Thyroid gland (tissue), 4 donors: ENCODE measurements around the gene PTP4A2. TPM values are rescaled to one million over a fixed set of nuclear protein-coding genes. Genes with fewer than 3 reads are reported as not detected.
A peak's percentile ranks its signal among the peaks of the same experiment; 100 is the strongest.

Experiments used
- DNase-seq, 2 donors: peaks; one replicate each; pipeline ENCODE4 v3.0.0-alpha.2; 2019
- H3K27ac ChIP-seq, 3 donors: fragments of 200-600 bp; sonication (generic); 1 replicate in 2 of 3; 2 replicates in 1 of 3; pipeline ENCODE4 v1.5.1; 2016 to 2019; ENCODE audit warnings: mild to moderate bottlenecking in 1 of 3, moderate library complexity in 1 of 3
- H3K27me3 ChIP-seq: fragments of 200-600 bp; sonication (generic); one replicate; pipeline ENCODE4 v1.5.1; 2019
- H3K36me3 ChIP-seq, 2 donors: fragments of 200-600 bp; sonication (generic); one replicate each; pipeline ENCODE4 v1.5.1; 2016 to 2019
- H3K4me1 ChIP-seq, 2 donors: fragments of 200-600 bp; sonication (generic); one replicate each; pipeline ENCODE4 v1.5.1; 2017 to 2019
- H3K4me3 ChIP-seq, 3 donors: fragments of 200-600 bp; sonication (generic); replicated peaks in 1 of 3; 1 replicate in 2 of 3; 2 replicates in 1 of 3; pipeline ENCODE4 v1.5.1; 2016; ENCODE audit warnings: mild to moderate bottlenecking in 1 of 3
- H3K9me3 ChIP-seq: fragments of 200-600 bp; sonication (generic); one replicate; pipeline ENCODE4 v1.5.1; 2017
- POLR2A ChIP-seq, 2 donors: fragments of 450-650 bp; IDR thresholded peaks; one replicate each; pipeline ENCODE4 v1.6.1; 2017; ENCODE audit warnings: antibody characterized with exemption in 2 of 2, mild to moderate bottlenecking in 2 of 2, moderate library complexity in 1 of 2
- WGBS, 2 donors: methylation state at CpG; one replicate each; pipeline ENCODE4 v1.1.5; 2017; 5-methylcytosine and 5-hydroxymethylcytosine counted together
- intact Hi-C: fragments of 100-400 bp; cut with DNase I; formaldehyde crosslinking; loops from one replicate; pipeline ENCODE4 v1.15.1; 2023
- total RNA-seq, 4 donors: library from RNA; depleted of rRNA; stranded (reverse); fragments of >200 nt; gene quantifications; one replicate each; pipeline ENCODE4 v1.2.3, GENCODE V29; 2016
- TF ChIP-seq, protein P1 (sequence below), 6 experiments: fragments of 200-600 bp in 3 of 6; fragments of 450-650 bp in 3 of 6; sonication (generic) in 3 of 6; IDR thresholded peaks; one replicate each; pipeline ENCODE4 v1.5.1; 2016 to 2019; ENCODE audit warnings: antibody characterized with exemption in 6 of 6, mild to moderate bottlenecking in 2 of 6, inconsistent platforms in 1 of 6, moderate library complexity in 1 of 6

Gene PTP4A2
- total RNA-seq, 4 donors from 2014 or later, result 204 to 507 (median 328) TPM

DNA sequence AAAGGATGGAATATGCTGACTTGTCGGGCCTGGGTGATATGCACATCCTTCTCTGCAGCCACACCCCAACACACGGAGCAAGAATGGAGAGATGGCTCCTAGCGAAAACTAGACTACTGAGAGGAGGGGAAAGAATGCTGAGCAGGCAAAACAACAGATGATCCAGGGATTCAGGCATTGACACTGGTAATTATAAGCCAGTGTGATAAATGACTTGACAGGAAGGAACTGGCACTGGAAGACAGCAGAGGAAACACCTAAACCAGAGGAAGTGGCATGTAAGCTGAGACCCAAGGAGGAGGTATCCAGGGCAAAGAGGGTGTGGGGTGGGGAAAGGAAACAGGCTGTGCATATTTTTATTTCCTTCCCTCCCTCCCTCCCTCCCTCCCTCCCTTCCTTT, 43.8 kb upstream of the PTP4A2 start:
- WGBS, 2 donors, result 68 to 84% methylated on average over 3 of the region's 3 CpGs
- Histone ChIP-seq H3K27ac (no peak overlapping the region), H3K4me1 (peaks cover 20 to 32% of the 10 kb centered on the region in 2 donors), H3K27me3 (no peaks in the 10 kb centered on the region), H3K9me3 (no peaks in the 10 kb centered on the region), H3K36me3 (no peaks in the 10 kb centered on the region), H3K4me3 (no peak overlapping the region)
- intact Hi-C loops, result no loop called here
- no peak for DNase-seq
- TF ChIP-seq, protein P1, sequence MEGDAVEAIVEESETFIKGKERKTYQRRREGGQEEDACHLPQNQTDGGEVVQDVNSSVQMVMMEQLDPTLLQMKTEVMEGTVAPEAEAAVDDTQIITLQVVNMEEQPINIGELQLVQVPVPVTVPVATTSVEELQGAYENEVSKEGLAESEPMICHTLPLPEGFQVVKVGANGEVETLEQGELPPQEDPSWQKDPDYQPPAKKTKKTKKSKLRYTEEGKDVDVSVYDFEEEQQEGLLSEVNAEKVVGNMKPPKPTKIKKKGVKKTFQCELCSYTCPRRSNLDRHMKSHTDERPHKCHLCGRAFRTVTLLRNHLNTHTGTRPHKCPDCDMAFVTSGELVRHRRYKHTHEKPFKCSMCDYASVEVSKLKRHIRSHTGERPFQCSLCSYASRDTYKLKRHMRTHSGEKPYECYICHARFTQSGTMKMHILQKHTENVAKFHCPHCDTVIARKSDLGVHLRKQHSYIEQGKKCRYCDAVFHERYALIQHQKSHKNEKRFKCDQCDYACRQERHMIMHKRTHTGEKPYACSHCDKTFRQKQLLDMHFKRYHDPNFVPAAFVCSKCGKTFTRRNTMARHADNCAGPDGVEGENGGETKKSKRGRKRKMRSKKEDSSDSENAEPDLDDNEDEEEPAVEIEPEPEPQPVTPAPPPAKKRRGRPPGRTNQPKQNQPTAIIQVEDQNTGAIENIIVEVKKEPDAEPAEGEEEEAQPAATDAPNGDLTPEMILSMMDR (IDR thresholded peaks at IDR 0.05), result no peak
- TF ChIP-seq POLR2A (IDR thresholded peaks at IDR 0.05), result no peak

DNA sequence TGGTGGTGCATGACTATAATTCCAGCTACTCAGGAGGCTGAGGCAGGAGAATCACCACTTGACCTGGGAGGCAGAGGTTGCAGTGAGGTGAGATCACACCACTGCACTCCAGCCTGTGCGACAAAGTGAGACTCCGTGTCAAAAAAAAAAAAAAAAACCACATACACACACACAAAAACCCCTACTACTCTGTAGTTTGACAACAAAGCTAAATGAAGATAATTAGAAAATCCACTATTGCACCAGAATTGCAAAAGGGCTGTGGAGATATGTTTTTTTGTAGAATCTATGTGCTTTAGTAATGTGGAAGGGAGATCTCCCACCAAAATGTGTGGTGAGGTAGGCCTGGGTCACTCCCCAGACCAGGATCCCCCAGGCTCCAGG, 43.3 kb upstream of the PTP4A2 start:
- Histone ChIP-seq H3K27ac (no peak overlapping the region), H3K27me3 (no peaks in the 10 kb centered on the region), H3K36me3 (no peaks in the 10 kb centered on the region), H3K9me3 (no peaks in the 10 kb centered on the region), H3K4me1 (peaks cover 24 to 37% of the 10 kb centered on the region in 2 donors), H3K4me3 (no peak overlapping the region)
- intact Hi-C loops, result no loop called here
- no peak for DNase-seq
- 63 to 68% methylated on average over 2 of the region's 2 CpGs for WGBS, 2 donors
- TF ChIP-seq POLR2A (IDR thresholded peaks at IDR 0.05), result no peak
- TF ChIP-seq, protein P1 (IDR thresholded peaks at IDR 0.05), result no peak

DNA sequence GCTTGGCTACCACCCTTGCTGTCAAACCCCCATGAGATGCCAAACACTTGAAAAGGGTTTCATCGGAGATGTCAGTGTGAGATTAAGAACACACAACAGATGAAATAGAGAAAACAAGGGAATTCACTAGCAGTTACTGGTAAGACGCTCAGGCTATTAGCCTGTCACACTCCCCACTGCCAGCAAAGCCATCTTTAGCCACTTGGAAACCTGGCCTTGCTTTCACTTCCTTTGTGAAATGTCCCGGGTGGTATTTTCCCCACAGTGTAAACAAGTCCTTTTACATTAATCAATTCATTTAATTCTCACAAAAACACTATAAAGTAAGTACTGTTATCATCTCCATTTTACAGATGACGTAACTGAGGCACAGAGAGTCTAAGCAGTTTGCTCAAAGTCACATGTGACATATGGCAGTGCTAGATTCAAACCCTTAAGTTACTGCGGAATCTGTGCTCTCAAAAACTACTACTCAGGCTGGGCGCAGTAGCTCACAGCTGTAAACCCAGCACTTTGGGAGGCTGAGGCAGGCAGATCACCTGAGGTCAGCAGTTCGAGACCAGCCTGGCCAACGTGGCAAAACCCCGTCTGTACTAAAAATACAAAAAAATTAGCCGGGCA, 42.8 kb upstream of the PTP4A2 start:
- TF ChIP-seq POLR2A (IDR thresholded peaks at IDR 0.05), result no peak
- TF ChIP-seq, protein P1 (IDR thresholded peaks at IDR 0.05), result no peak
- Histone ChIP-seq H3K4me1 (peaks cover 24 to 37% of the 10 kb centered on the region in 2 donors), H3K4me3 (no peak overlapping the region), H3K36me3 (no peaks in the 10 kb centered on the region), H3K27ac (no peak overlapping the region), H3K9me3 (no peaks in the 10 kb centered on the region), H3K27me3 (no peaks in the 10 kb centered on the region)
- DNase-seq, result no peak
- WGBS, 2 donors, result 70 to 73% methylated on average over 10 of the region's 10 CpGs
- intact Hi-C loops, result no loop called here

DNA sequence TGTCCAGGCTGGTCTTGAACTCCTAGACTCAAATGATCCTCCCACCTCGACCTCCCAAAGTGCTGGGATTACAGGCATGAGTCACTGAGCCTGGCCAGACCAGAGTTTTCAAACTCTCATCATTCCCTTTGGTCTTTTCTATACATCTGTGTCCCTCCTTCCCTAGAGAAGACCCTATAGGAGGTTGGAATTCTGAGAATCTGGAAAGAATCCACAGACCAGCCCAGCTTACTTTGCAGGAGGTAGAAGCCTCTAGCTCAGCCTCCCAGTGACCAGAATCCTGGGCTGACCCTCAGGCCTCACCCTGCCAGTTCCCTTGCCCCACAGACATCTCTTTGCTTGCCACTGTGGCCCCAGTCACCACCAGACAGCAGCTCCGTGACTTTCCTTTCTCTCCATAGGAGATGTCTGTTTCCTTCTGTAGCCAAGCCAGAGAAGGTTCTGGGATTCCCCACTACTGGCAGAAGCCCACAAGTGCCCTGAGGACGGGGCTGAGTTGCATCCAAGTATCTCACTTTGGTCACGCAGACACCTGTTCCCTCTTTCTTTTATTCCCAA, 40.8 kb upstream of the PTP4A2 start:
- Histone ChIP-seq H3K4me3 (no peak overlapping the region), H3K27ac (no peak overlapping the region), H3K4me1 (peaks cover 6 to 17% of the 10 kb centered on the region in 2 donors), H3K36me3 (no peaks in the 10 kb centered on the region), H3K27me3 (no peaks in the 10 kb centered on the region), H3K9me3 (no peaks in the 10 kb centered on the region)
- TF ChIP-seq, protein P1 (IDR thresholded peaks at IDR 0.05), result no peak
- TF ChIP-seq POLR2A (IDR thresholded peaks at IDR 0.05), result no peak
- WGBS, 2 donors, result 80 to 89% methylated on average over 4 of the region's 4 CpGs
- intact Hi-C loops, result no loop called here
- DNase-seq, result no peak

DNA sequence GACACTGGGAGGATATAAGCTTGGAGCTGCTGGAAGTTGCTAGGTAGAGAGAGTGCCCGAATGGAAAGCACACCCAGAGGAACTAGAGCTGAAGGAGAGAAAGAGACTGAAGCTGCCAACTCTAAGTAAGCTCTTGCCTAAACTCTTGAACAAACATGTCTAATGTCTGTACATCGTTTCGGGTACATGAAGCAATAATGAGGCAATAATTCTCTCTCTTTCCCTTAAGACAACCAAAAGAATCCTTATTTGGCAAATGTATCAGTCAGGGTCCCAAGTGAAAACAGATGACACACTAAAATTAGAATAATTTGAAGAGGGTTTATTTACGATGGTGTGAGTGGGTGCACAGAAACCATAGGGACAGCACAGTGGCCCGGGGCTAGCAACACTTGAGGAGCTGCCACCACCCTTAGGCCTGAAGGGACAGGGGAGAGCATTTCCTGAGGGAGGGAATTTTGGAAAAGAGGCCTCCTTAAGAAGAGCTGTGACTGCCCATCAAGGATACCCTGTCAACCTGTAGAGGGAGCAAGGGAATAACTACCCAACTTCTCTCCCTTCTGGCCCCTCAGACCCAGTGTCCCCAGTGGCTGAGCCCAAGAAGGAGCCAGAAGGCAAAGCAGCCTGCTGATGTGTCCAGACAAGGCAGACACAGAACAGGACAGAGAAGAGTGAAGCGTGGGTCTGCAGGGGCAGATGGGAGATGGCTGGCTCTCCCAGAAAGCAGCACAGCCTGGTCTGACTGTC, 39.4 kb upstream of the PTP4A2 start:
- no peak overlapping the region for H3K4me3 ChIP-seq
- DNase-seq, result no peak
- no peaks in the 10 kb centered on the region for H3K36me3 ChIP-seq
- H3K27me3 ChIP-seq, result no peaks in the 10 kb centered on the region
- peak overlapping the region in 1 of 3 donors; percentile 17 for H3K27ac ChIP-seq
- intact Hi-C loops, result no loop called here
- TF ChIP-seq POLR2A (IDR thresholded peaks at IDR 0.05), result no peak
- TF ChIP-seq, protein P1 (IDR thresholded peaks at IDR 0.05), result peak in 3 of 6 experiments; percentile 27 to 38 (median 38)
- 41 to 52% methylated on average over 6 of the region's 6 CpGs for WGBS, 2 donors
- H3K4me1 ChIP-seq, result peaks cover 6 to 17% of the 10 kb centered on the region in 2 donors
- no peaks in the 10 kb centered on the region for H3K9me3 ChIP-seq
